Mucosa of stomach (tissue), 1 donor: Measurements from ENCODE around the gene BRIP1.
"Not testable (repeated sequence)": the region's sequence is repeated elsewhere in the genome, so short reads cannot be mapped to it uniquely, and the experiment has no call there.

ENCODE experiments used
- H3K27me3 ChIP-seq: one replicate; pipeline ENCODE4 v1.7.0; 2013; ENCODE audit warnings: mild to moderate bottlenecking, low read length; ENCODE audit not compliant: control insufficient read depth, insufficient read depth
- H3K36me3 ChIP-seq: one replicate; pipeline ENCODE4 v1.7.0; 2013; ENCODE audit warnings: low read length; ENCODE audit not compliant: control insufficient read depth, insufficient read depth
- H3K4me1 ChIP-seq: one replicate; pipeline ENCODE4 v1.7.0; 2013; ENCODE audit warnings: mild to moderate bottlenecking, low read length; ENCODE audit not compliant: control insufficient read depth, insufficient read depth
- H3K4me3 ChIP-seq: one replicate; pipeline ENCODE4 v1.7.0; 2013; ENCODE audit warnings: low read length
- H3K9ac ChIP-seq: one replicate; pipeline ENCODE4 v1.7.0; 2013; ENCODE audit warnings: mild to moderate bottlenecking, low read length, moderate library complexity
- H3K9me3 ChIP-seq: one replicate; pipeline ENCODE4 v1.7.0; 2013; ENCODE audit warnings: mild to moderate bottlenecking, low read length, moderate library complexity; ENCODE audit not compliant: control insufficient read depth
- donor health status: Pancreatic carcinoma.

Gene BRIP1

GRCh38 chr17:61825448-61826137, 37.7 kb downstream of the BRIP1 start:
- H3K9ac ChIP-seq = no peak overlapping the region
- H3K36me3 ChIP-seq = no peaks in the 10 kb centered on the region
- H3K27me3 ChIP-seq = no peaks in the 10 kb centered on the region
- no peaks in the 10 kb centered on the region for H3K9me3 ChIP-seq
- no peaks in the 10 kb centered on the region for H3K4me1 ChIP-seq
- no peak overlapping the region for H3K4me3 ChIP-seq

- Histone ChIP-seq H3K27me3 (no peaks in the 10 kb centered on the region), H3K4me1 (no peaks in the 10 kb centered on the region), H3K9me3 (no peaks in the 10 kb centered on the region), H3K9ac (no peak overlapping the region), H3K4me3 (no peak overlapping the region), H3K36me3 (no peaks in the 10 kb centered on the region)
Measured at GRCh38 chr17:61822326-61823285, 40.7 kb downstream of the BRIP1 start.

- no peaks in the 10 kb centered on the region for H3K4me1 ChIP-seq
- H3K36me3 ChIP-seq = no peaks in the 10 kb centered on the region
- no peaks in the 10 kb centered on the region for H3K27me3 ChIP-seq
- no peak overlapping the region for H3K4me3 ChIP-seq
- H3K9me3 ChIP-seq = no peaks in the 10 kb centered on the region
- H3K9ac ChIP-seq = no peak overlapping the region
Measured at GRCh38 chr17:61821655-61822054, 41.7 kb downstream of the BRIP1 start.

- not testable (repeated sequence) for H3K9ac ChIP-seq, H3K4me3 ChIP-seq, H3K9me3 ChIP-seq, H3K36me3 ChIP-seq, H3K4me1 ChIP-seq, H3K27me3 ChIP-seq
Measured at GRCh38 chr17:61819265-61819664, 44.1 kb downstream of the BRIP1 start.

- H3K36me3 ChIP-seq = no peaks in the 10 kb centered on the region
- H3K27me3 ChIP-seq = no peaks in the 10 kb centered on the region
- H3K9me3 ChIP-seq = no peaks in the 10 kb centered on the region
- H3K4me3 ChIP-seq = no peak overlapping the region
- H3K4me1 ChIP-seq = no peaks in the 10 kb centered on the region
- H3K9ac ChIP-seq = no peak overlapping the region
Measured at GRCh38 chr17:61818225-61818624, 45.1 kb downstream of the BRIP1 start.

GRCh38 chr17:61817452-61817851, 45.9 kb downstream of the BRIP1 start:
- Histone ChIP-seq H3K4me1 (no peaks in the 10 kb centered on the region), H3K9ac (no peak overlapping the region), H3K4me3 (no peak overlapping the region), H3K27me3 (no peaks in the 10 kb centered on the region), H3K36me3 (no peaks in the 10 kb centered on the region), H3K9me3 (no peaks in the 10 kb centered on the region)

GRCh38 chr17:61816538-61816937, 46.8 kb downstream of the BRIP1 start:
- no peaks in the 10 kb centered on the region for H3K27me3 ChIP-seq
- no peaks in the 10 kb centered on the region for H3K4me1 ChIP-seq
- no peaks in the 10 kb centered on the region for H3K36me3 ChIP-seq
- no peak overlapping the region for H3K9ac ChIP-seq
- H3K9me3 ChIP-seq = no peaks in the 10 kb centered on the region
- H3K4me3 ChIP-seq = no peak overlapping the region

- H3K4me3 ChIP-seq = no peak overlapping the region
- H3K36me3 ChIP-seq = no peaks in the 10 kb centered on the region
- no peaks in the 10 kb centered on the region for H3K9me3 ChIP-seq
- H3K4me1 ChIP-seq = no peaks in the 10 kb centered on the region
- no peak overlapping the region for H3K9ac ChIP-seq
- no peaks in the 10 kb centered on the region for H3K27me3 ChIP-seq
Measured at GRCh38 chr17:61815863-61816503, 47.3 kb downstream of the BRIP1 start.

- H3K27me3 ChIP-seq = no peaks in the 10 kb centered on the region
- no peaks in the 10 kb centered on the region for H3K36me3 ChIP-seq
- no peak overlapping the region for H3K9ac ChIP-seq
- no peak overlapping the region for H3K4me3 ChIP-seq
- no peaks in the 10 kb centered on the region for H3K9me3 ChIP-seq
- H3K4me1 ChIP-seq = no peaks in the 10 kb centered on the region
Measured at GRCh38 chr17:61814485-61814884, 48.8 kb downstream of the BRIP1 start.

GRCh38 chr17:61813211-61813610, 50.1 kb downstream of the BRIP1 start:
- Histone ChIP-seq H3K36me3 (no peaks in the 10 kb centered on the region), H3K9ac (no peak overlapping the region), H3K27me3 (no peaks in the 10 kb centered on the region)

GRCh38 chr17:61812747-61813146, 50.6 kb downstream of the BRIP1 start:
- H3K36me3 ChIP-seq = no peaks in the 10 kb centered on the region
- no peak overlapping the region for H3K4me3 ChIP-seq
- H3K27me3 ChIP-seq = no peaks in the 10 kb centered on the region
- no peak overlapping the region for H3K9ac ChIP-seq
- no peaks in the 10 kb centered on the region for H3K4me1 ChIP-seq
- no peaks in the 10 kb centered on the region for H3K9me3 ChIP-seq

More at GRCh38 chr17:61813211-61813610, 50.1 kb downstream of the BRIP1 start:
- H3K9me3 ChIP-seq = no peaks in the 10 kb centered on the region
- H3K4me3 ChIP-seq = no peak overlapping the region
- no peaks in the 10 kb centered on the region for H3K4me1 ChIP-seq

- Histone ChIP-seq H3K9me3 (no peaks in the 10 kb centered on the region), H3K36me3 (no peaks in the 10 kb centered on the region), H3K9ac (no peak overlapping the region), H3K27me3 (no peaks in the 10 kb centered on the region), H3K4me1 (no peaks in the 10 kb centered on the region), H3K4me3 (no peak overlapping the region)
Measured at GRCh38 chr17:61809816-61810392, 53.4 kb downstream of the BRIP1 start.
